T-helper 1 cell treated with Interleukin-12 subunit alpha and Interleukin-12 subunit beta and Interleukin-4 antibody, amounts not matched to agents 30 ng/mL and 1 ng/mL, for 36 hours (primary cell): ENCODE results near the gene HPSE2. TPM values are rescaled to one million over a fixed set of nuclear protein-coding genes. Genes with fewer than 3 reads are reported as not detected.
"Not testable (repeated sequence)": the region's sequence is repeated elsewhere in the genome, so short reads cannot be mapped to it uniquely, and the experiment has no call there.

Experiments used
- intact Hi-C: fragments of 100-400 bp; cut with micrococcal nuclease; formaldehyde crosslinking; loops from one replicate; pipeline ENCODE4 v1.15.1; 2024
- total RNA-seq: library from RNA; stranded (reverse); gene quantifications from 2 replicates; pipeline ENCODE4 v1.2.3, GENCODE V29; 2022

HPSE2 gene
- total RNA-seq, 1 donor from 2014 or later: not detected

DNA sequence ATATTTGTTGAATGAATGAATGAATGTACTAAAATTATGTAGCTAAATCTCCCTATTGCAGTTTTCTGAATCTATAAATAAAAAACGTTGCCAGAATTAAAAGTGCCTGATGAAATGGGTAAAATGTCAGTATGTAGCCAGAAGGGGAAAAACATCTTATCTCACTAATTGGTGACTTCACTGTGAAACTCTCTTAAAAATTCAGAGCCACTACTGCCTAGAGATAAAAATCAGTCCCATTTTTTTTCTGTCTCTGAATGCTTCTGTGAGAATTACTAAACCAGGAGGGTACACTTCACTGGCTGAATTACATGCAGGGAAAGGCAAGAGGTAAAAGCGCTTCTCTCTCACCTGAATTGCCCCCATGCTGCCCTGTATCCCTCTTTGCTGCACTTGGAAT is 719.3 kb downstream of the HPSE2 start:
- intact Hi-C loops: no loop called here

DNA sequence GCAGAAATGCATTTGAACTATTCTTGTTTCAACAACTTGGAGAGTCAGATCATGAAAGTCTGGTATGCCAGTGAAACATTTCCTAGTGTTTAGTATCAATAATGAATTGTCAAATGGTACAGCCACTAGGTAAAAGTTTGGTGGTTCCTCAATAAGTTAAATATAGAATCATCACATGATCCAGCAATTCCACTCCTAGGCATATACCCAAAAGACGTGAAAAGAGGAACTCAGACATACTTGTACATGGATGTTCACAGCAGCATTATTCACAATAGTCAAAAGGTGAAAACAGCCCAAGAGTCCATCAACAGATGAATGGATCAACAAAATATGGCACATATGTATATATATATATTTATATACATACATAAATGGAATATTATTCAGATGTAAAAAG is 721.9 kb downstream of the HPSE2 start:
- intact Hi-C loops: no loop called here

DNA sequence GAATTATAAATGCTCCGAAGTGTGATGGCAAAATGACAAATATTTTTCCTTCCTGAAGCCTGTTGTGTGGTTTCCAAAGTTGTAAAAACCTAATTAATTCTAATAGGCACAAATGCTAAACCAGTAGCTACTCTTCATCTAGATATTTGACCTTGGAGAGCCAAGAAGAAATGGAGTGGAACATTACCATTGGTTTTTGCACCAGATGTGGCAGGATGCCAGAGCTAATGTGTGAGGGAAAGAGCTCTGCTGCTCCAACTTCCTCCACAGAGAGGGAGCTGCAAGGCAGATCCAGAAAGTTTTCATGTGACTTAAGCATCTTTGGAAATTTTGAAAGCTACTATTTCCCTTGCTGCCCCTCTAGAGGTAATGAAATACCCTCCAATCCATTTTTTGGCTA is 723.8 kb downstream of the HPSE2 start:
- intact Hi-C loops: no loop called here

DNA sequence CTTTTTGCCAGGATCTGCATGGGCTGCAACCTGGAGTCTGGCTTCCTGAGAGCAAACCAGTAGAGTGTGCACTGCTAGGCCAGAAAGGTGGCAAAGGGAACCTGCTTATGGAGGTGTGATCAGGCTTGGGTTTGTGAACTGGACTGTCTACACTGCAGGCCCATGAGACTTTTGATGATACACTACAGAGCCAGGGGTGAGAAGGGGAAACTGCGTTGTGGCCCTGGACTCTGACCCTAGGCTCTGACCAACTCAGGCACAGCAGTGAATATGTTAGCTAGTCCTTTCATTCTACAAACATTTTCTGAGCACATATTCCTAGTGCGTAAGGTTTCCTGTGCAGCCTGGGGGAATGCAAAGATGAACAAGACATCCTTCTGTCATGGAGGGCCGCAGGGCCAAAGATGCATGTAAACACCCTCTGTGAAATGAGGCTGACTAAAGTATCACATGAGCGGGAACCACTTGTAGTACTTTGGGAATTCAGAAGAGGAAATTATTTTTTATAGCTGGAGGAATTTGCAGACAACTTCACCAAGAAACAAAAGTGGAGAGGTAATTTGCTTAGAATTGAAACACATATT is 725.1 kb downstream of the HPSE2 start:
- intact Hi-C loops: no loop called here

DNA sequence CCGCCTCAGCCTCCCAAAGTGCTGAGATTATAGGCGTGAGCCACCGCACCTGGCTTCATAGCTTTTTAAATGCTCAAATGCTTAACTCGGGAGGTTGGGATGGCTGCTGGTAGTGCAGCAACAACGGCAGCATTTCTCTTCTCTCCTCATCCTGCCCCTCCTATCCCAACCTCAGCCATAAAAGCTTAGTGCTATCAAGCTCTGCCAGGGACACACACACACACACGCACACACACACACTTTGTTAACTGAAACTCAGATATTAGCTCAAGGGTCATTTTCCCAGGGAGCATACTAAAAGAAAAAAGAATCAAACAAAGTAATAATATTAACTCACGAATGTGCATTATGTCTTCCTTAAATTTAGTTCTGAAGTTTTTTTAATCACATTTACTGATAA is 725.9 kb downstream of the HPSE2 start:
- intact Hi-C loops: no loop called here

DNA sequence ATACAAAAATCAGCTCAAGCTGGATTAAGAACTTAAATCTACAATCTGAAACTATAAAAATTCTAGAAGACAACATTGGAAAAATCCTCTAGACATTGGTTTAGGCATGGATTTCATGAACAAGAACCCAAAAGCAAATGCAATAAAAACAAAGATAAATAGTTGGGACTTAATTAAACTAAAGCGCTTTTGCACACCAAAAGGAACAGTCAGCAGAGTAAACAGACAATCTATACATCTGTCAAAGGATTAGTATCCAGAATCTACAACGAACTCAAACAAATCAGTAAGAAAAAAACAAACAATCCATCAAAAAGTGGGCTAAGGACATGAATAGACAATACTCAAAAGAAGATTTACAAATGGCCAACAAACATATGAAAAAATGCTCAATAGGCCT is 733.1 kb downstream of the HPSE2 start:
- intact Hi-C loops: not testable (repeated sequence)

DNA sequence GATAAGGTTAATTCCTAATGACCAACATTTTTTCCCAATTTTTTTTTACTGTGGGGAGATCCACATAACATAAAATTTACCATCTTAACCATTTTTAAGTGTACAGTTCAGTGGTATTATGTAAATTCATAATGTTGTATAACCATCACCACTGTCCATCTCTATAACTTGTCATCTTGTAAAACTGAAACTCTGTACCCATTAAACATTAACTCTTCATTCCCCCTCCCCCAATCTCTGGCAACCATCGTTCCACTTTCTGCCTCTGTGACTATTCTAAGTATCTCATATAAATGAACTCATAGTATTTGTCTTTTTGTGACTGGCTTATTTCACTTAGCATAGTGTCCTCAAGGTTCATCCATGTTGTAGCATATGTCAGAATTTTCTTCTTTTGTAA is 742.9 kb downstream of the HPSE2 start:
- intact Hi-C loops: no loop called here

DNA sequence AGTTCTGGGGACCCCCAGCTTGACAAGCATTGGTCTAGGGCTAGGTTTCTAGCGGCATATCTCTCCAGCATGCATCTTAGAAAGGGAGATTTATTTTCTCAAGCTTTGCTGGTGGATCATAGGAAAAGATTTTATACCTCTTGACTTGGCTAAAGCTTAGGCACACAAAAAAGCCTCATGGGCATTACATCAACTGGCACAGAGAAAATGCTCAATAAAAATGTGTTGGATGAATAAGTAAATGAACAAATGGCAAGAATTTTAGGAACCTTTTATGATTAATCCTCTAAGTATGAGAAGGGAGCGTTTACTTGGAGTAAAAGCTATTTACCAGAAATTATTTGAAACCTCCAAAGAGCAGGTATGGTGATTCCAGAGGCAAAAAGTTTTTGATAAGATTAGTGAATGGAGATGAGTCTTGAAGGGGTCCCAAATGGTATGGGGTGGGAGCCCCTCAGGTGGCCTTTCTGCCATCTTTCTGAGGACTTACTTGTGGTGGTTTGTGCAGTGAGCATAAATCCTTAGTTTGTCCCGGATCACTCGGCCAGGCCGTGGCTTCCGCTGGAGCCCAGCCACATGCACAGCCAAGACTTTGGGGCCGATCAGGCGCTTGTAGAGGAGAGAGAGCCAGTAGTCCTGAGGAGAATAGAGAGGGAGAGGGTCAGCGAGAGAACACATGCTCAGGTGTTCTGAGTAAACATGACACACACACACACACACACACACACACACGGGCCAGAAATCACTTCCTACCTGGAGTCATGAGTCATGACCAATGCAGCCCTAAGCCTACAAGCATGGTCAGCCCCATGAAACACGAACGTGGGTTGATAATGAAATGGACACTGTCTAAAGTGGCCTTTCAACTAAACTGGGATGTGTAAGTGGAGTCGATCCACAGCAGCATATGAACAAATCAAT is 745.8 kb downstream of the HPSE2 start:
- intact Hi-C loops: no loop called here

DNA sequence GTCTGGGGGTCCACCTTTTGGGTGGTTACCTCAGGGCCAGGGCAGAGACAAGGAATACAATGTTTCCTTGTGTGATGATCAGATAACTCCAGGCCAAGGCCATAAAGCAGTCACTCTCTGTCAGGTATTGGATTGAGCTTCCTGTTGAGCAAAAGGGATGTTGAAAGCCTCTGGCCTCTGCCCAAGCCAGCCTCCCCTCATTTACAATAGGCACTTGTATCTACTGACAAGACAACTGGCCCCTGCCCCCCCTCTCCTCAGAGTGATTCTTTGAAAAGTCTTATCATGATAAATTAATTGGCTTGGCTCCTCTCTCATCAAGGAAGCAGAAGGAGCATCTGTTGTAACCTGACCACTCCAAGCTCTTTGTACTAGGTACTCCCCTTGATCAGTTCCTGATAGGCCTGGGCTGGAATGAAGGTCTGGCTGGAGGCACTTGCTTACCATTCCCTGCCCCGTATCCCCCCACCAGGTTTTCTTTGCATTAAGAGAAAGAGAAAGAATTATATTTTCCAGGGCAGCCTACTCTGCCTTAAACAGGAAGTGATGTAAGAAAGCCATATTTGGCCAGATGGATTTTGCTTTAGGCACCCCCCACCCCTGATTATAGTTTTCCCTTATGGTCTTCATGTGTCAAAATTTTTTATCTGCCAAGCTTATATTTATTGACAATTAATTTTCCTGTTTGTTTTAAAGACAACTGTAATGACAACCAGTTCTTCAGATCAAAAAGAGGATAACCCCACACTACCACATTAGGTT is 746.8 kb downstream of the HPSE2 start:
- intact Hi-C loops: no loop called here

DNA sequence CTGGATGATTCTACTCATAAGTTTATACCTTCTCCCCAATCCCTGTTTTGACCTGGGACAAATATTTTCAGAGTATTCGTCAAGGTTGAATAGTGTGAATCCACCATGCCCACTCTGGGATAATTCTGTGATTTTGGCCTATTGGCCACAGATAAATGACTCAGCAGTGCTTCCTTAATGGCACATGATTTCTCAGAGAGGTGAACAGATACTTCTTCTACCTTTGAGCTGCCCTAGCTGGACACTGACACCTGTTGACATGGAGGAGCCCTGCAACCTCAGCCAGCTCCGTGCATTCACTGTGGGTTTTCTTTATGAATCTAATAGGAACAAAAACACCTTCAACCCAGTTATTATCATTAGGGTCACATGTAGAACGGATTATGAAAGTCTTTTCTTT is 748.0 kb downstream of the HPSE2 start:
- intact Hi-C loops: no loop called here

DNA sequence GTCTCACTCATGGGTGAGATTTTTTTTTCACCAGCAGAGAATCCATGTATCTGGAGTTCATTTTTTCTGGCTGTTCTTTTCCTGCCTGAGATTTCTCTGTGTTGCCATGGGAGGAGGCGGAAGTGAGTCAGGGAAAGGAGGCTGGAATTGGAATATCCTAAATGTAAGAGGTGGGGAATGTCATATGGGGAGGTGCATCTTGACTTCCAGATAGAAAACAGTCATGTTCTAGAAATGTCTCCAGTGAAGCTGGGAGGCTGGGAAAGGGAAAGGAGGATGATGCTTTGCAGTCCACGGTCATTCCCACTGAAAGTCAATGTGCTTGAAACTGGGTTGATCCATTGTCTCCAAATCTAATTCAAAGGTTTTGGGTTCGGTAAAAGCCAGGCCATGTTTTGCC is 749.2 kb downstream of the HPSE2 start:
- intact Hi-C loops: no loop called here

DNA sequence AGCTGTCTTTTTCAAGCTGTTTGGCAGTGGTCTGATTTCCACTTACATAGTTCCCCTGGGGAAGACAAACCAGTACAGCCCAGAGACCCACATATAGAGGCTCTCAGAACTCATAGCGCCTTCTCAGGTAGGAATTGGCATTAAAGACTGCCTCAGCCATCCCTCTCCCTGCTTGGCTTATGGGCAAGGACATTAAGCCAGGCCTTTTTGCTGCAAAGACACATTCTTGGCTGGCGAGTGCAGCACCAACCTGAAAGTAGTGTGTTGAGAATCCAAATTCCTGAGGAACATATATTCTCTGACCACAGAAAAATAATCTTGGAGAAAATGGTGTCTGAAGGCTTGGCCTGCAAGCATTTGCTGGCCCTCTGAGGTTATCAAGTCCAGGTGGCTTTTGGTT is 749.7 kb downstream of the HPSE2 start:
- intact Hi-C loops: no loop called here

DNA sequence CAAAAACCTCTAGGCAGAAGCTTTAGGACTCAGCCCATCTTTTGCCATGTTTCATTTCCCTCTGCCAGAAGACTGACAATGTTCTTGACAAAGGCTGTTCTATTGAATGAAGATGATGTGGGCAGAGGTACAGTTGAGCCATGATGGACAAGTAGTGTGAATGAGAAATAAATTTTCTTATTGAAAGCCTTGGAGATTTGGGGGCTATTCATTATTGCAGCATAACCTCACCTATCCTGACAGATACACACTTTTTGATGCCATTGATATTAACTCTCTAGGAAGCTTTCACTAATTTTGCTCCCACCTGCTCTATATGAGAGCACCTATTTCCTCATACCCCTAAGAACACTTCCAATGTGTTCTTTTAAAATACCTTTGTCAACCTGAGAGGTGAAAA is 752.0 kb downstream of the HPSE2 start:
- intact Hi-C loops: no loop called here

DNA sequence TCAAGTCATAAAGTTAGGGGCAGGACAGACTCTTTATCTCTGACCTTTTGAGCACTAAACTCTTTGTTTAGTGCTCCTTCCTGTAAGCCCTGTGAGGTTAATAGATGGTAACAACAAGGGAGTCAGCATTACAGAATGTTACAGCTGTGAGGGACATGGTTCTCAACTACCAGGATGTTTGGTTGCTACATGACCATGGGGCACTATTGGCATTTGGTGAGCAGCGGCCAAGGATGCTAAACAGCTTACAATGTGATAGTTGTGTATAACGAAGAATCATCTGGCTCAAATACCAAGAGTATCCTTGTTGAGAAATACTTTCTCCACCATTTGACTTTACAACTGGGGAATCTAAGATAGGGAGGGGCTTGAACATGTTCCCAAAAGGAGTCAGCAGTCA is 753.6 kb downstream of the HPSE2 start:
- intact Hi-C loops: no loop called here

DNA sequence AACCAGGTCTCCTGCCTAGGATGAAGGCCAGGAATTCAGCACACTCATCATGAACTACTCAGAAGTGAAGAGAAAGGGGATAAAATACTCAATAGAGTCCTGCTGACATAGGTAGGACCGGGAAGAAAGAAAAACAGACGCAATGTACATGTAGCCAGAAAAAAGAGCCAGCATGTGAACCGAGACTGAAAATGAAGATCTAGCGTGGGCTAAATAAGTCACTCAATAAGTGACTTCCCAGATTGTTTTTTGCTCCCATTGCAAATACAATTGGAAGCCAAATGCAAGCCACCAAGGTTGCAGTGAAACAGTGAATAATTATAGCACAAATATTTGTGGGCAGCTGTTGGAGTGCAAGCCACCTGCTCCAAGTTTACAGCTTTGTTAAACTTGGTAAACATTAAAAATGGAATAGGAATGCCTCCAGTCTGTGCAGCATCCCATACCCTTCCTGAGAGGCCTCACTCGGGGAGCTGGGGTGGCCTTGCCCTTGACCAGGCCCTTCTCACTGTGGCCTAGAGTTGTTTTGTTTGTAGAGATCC is 754.2 kb downstream of the HPSE2 start:
- intact Hi-C loops: no loop called here

DNA sequence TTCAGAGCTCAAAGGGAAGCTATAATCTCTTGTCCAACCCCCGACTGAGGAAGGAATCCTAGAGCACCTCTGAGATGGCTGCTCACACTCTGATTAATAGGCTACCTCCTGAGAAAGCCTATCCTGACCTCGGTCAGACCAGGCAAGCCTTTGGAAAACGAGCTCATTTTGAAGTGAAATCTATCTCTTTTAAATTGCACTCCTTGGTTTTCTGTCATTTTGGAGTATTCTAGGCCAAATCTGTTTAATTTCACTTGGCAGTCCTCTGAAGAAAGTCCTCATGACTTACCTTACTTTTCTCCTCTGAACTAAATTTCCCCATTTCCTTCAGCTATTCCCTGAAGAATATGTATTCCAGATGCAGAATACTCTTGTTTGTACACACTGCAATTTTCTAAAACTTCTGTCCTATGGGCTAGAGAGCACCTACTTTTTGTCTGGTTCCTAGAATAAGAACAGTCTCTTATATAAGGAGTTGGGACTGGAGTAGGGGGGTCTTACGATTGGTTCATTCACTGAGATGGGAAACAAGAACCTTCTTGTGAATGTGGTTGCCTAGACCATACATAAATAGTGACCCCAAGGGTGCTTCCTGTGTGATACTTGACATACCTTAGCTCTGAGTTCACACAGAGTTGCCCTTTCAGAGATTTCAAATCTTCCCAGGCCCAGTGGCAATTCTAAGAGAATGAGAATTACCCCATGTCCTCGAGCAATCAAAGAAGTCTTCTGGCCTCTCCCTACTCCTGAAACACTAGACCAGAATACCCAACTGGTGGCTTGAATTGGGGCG is 757.0 kb downstream of the HPSE2 start:
- intact Hi-C loops: no loop called here

DNA sequence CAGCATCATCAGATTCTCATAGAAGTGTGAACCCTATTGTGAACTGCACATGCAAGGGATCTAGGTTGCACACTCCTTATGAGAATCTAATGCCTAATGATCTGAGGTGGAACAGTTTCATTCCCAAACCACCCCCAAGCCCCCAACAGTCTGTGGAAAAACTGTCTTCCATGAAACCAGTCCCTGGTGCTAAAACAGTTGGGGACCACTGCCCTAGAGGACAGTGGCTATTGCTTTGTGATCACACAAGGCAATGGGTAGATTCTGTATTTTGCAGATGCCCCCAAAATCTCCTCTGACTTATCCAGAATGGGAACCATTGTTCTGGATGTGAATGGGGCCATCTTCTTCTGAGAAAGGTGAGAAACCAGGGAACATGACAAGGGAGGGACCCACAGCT is 757.8 kb downstream of the HPSE2 start:
- intact Hi-C loops: no loop called here

DNA sequence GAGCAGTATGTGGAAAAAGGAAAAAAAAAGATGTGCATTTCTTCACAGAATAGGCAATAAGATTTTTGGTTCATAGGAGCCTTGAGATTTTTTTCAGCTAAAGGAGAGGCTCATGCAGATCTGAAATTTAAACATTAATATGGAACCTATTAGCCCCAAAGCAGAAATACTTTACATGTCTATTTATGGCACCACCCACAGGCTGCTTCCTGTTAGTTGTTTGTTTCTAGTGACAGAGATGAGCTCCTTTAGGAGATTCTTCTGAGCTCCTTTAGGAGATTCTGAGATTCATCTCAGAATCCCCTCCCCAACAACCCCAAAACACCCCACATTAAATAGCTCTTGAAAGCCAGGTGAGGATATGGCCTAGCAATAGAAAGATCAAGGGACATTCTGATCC is 761.0 kb downstream of the HPSE2 start:
- intact Hi-C loops: no loop called here

DNA sequence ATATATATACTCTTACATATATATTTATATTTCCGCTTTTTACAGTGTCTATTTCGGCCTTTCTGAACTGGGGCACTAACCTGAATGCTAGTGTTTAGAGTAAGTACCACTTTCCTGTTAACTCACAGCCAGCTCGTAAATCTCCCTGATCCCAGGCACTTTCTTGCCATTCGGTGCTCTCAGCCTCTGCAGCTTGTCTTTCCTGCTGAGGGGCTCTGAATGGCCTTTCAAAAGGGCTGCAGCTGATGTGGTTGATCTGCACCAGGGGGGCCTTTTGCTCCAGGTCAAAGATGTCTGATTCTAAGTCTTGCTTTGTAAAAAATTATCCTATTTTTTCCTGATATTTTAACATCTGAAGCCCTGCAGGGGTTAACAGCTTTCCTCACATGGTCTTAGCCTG is 763.5 kb downstream of the HPSE2 start:
- intact Hi-C loops: no loop called here

DNA sequence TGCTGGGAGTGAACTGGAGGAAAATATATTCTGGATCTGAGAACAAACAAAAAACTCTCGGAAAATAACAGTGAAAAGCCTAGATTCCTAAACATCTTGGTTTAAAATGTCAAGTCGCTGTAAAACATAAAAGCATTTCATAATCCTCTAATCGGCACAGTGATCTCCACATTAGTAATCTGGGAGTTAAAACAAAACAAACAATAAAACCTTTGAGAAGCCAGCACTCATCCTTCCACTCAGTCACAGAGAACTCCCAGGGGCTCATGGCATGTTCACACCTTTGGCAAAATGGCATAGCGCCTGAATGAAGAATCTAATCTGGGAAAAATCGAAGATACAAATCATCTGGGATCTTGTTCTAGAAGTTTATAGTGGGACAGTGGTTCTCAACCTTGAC is 764.8 kb downstream of the HPSE2 start:
- intact Hi-C loops: no loop called here
